PC-9 (cell line): ENCODE results near the gene UNC5C.

ENCODE experiments used
- EZH2 ChIP-seq: fragments of 200-600 bp; sonication (generic); IDR thresholded peaks from 2 replicates; pipeline ENCODE4 v1.8.0; 2017; ENCODE audit warnings: antibody characterized with exemption, low read depth
- TF ChIP-seq, protein P1 (sequence below): fragments of 200-600 bp; sonication (generic); conservative IDR thresholded peaks from 2 replicates; pipeline ENCODE4 v1.6.1; 2017; ENCODE audit warnings: mixed run types, antibody characterized with exemption, mild to moderate bottlenecking, moderate library complexity

DNA sequence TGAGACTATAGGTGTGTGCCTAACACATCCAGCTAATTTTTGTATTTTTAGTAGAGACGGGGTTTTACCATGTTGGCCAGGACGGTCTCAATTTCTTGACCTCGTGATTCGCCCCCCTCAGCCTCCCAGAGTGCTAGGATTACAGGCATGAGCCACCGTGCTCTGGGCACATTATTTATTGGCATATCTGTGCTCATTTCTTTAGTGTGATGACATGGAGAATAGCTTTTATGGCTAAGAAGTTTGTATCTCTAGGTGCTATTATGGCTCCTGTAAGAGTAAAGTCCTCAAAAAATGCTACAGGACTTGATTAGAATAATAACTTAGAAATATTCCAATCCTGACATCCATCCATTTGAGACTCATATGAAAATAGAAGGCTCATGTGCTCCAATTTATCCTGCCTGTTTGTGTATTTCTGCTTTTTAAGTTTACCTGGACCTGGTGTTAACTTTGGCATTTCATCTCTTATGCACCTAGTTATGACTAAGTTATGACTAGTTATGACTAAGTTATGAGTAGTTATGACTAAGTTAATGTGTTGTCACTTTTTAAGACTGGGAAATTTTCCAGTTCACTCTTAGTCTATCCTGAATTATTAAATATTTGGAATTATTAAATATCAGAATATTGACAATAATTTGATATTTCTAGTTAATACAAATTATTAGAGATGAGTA is 36.4 kb upstream of the UNC5C start:
- no peak for TF ChIP-seq EZH2
- TF ChIP-seq, protein P1, sequence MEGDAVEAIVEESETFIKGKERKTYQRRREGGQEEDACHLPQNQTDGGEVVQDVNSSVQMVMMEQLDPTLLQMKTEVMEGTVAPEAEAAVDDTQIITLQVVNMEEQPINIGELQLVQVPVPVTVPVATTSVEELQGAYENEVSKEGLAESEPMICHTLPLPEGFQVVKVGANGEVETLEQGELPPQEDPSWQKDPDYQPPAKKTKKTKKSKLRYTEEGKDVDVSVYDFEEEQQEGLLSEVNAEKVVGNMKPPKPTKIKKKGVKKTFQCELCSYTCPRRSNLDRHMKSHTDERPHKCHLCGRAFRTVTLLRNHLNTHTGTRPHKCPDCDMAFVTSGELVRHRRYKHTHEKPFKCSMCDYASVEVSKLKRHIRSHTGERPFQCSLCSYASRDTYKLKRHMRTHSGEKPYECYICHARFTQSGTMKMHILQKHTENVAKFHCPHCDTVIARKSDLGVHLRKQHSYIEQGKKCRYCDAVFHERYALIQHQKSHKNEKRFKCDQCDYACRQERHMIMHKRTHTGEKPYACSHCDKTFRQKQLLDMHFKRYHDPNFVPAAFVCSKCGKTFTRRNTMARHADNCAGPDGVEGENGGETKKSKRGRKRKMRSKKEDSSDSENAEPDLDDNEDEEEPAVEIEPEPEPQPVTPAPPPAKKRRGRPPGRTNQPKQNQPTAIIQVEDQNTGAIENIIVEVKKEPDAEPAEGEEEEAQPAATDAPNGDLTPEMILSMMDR = no peak
